ENCODE measurements around the gene ADNP. TPM values are rescaled to one million over a fixed set of nuclear protein-coding genes. Genes with fewer than 3 reads are reported as not detected.

The ADNP gene
- total and polyA plus RNA-seq, 2 of the 13 experiments (the other 11 are each of a cell fraction or from before 2014, with no cell fraction given), result 21.0 to 21.5 TPM

DNA sequence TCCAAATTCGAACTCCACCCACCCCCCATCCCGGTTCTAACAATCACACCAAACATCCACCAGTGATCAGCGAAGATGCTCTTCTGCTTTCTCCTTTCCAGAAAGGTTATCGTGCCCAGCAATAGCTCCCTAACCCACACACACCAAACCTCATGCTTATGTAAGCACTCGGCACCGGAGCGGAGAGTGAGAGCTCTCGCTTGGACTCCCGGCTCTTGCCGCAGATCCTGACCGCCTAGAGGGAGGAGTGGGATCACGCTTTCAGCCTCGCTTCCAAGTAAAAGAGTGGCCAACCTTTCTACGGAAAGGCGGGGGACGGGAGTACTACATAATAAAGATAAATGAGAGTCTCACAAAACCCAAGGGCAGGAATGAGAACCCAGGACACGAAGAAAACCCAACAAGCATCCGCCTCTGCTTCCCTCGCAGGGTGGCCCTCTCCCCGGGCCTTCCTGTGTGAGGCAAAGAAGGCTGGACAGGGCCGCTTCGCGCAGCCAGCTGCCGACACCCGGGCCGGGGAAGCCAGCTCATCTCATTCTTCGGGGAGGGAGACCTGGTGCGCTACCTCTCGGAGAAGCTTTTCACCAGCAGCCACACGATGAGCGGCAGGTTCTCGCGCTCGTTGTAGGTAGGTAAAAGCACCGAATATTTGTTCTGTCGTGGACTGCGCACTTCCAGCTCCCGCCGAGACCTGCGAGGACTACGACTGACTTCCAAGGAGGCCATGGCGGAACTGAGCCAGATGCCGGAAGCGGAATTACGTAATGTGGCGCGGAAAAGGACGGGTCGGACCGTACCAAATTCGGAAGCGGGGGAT, 26.8 kb upstream of the ADNP start, which contains the start of gene DPM1 (continued):
- TF ChIP-seq REPIN1 (CRISPR knock-in tag; IDR thresholded peaks at IDR 0.05; ENCODE audit: borderline replicate concordance, low read depth), result peak; percentile 63; the same call in 1 of the 2 replicates
- TF ChIP-seq SRSF4 (IDR thresholded peaks at IDR 0.05; ENCODE audit: low read depth, low read length, poor library complexity, severe bottlenecking), result no peak
- 0 out of 2 replicates have a peak, but pooled peaks have one; percentile 9 for TF ChIP-seq NFE2L2 (IDR thresholded peaks at IDR 0.05; ENCODE audit: low read length)
- no peak for TF ChIP-seq PAF1 (CRISPR knock-in tag; IDR thresholded peaks at IDR 0.05)
- no peak for TF ChIP-seq ZNF790 (CRISPR knock-in tag; IDR thresholded peaks at IDR 0.05; ENCODE audit: borderline replicate concordance)
- TF ChIP-seq, protein P1, sequence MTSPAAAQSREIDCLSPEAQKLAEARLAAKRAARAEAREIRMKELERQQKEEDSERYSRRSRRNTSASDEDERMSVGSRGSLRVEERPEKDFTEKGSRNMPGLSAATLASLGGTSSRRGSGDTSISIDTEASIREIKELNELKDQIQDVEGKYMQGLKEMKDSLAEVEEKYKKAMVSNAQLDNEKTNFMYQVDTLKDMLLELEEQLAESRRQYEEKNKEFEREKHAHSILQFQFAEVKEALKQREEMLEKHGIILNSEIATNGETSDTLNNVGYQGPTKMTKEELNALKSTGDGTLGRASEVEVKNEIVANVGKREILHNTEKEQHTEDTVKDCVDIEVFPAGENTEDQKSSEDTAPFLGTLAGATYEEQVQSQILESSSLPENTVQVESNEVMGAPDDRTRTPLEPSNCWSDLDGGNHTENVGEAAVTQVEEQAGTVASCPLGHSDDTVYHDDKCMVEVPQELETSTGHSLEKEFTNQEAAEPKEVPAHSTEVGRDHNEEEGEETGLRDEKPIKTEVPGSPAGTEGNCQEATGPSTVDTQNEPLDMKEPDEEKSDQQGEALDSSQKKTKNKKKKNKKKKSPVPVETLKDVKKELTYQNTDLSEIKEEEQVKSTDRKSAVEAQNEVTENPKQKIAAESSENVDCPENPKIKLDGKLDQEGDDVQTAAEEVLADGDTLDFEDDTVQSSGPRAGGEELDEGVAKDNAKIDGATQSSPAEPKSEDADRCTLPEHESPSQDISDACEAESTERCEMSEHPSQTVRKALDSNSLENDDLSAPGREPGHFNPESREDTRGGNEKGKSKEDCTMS (CRISPR knock-in tag; conservative IDR thresholded peaks at IDR 0.05), result peak; percentile 87
- peak; percentile 89; the same call in 1 of the 2 replicates for TF ChIP-seq SATB2 (CRISPR knock-in tag; IDR thresholded peaks at IDR 0.05)
- no peak for TF ChIP-seq ZNF234 (CRISPR knock-in tag; conservative IDR thresholded peaks at IDR 0.05)
- TF ChIP-seq ZNF337 (CRISPR knock-in tag; IDR thresholded peaks at IDR 0.05; ENCODE audit: borderline replicate concordance, low read depth), result peak; percentile 66; the same call in 1 of the 2 replicates
- no peak for TF ChIP-seq CBX2 (IDR thresholded peaks at IDR 0.05; ENCODE audit: low read depth, low read length)
- no peak for TF ChIP-seq CBX2 (CRISPR knock-in tag; IDR thresholded peaks at IDR 0.05; ENCODE audit: low read depth)
- TF ChIP-seq ZNF354B (CRISPR knock-in tag; IDR thresholded peaks at IDR 0.05), result no peak
- TF ChIP-seq U2AF1 (optimal IDR thresholded peaks at IDR 0.05; ENCODE audit: low read depth, low read length), result no peak
- TF ChIP-seq ATAD3A (CRISPR knock-in tag; IDR thresholded peaks at IDR 0.05), result peak; percentile 87; the same call in 1 of the 2 replicates
- TF ChIP-seq NR1H2 (CRISPR knock-in tag; IDR thresholded peaks at IDR 0.05; ENCODE audit: borderline replicate concordance, low read depth), result peak; percentile 85; the same call in 1 of the 2 replicates
- TF ChIP-seq, protein P2, sequence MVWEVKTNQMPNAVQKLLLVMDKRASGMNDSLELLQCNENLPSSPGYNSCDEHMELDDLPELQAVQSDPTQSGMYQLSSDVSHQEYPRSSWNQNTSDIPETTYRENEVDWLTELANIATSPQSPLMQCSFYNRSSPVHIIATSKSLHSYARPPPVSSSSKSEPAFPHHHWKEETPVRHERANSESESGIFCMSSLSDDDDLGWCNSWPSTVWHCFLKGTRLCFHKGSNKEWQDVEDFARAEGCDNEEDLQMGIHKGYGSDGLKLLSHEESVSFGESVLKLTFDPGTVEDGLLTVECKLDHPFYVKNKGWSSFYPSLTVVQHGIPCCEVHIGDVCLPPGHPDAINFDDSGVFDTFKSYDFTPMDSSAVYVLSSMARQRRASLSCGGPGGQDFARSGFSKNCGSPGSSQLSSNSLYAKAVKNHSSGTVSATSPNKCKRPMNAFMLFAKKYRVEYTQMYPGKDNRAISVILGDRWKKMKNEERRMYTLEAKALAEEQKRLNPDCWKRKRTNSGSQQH (CRISPR knock-in tag; IDR thresholded peaks at IDR 0.05; ENCODE audit: low read depth), result peak; percentile 98
- TF ChIP-seq, protein P3, sequence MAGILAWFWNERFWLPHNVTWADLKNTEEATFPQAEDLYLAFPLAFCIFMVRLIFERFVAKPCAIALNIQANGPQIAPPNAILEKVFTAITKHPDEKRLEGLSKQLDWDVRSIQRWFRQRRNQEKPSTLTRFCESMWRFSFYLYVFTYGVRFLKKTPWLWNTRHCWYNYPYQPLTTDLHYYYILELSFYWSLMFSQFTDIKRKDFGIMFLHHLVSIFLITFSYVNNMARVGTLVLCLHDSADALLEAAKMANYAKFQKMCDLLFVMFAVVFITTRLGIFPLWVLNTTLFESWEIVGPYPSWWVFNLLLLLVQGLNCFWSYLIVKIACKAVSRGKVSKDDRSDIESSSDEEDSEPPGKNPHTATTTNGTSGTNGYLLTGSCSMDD (CRISPR knock-in tag; IDR thresholded peaks at IDR 0.05), result no peak
- TF ChIP-seq ZBTB42 (CRISPR knock-in tag; IDR thresholded peaks at IDR 0.05), result no peak
- TF ChIP-seq, protein P4, sequence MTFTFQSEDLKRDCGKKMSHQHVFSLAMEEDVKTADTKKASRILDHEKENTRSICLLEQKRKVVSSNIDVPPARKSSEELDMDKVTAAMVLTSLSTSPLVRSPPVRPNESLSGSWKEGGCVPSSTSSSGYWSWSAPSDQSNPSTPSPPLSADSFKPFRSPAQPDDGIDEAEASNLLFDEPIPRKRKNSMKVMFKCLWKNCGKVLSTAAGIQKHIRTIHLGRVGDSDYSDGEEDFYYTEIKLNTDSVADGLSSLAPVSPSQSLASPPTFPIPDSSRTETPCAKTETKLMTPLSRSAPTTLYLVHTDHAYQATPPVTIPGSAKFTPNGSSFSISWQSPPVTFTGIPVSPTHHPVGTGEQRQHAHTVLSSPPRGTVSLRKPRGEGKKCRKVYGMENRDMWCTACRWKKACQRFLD (CRISPR knock-in tag; IDR thresholded peaks at IDR 0.05; ENCODE audit: borderline replicate concordance), result no peak
- peak; percentile 71 for TF ChIP-seq SP2 (CRISPR knock-in tag; IDR thresholded peaks at IDR 0.05)

Data from HepG2 (cell line).